Raji (cell line): Measurements from ENCODE around the gene PRR23E.

Experiments
- POLR2A ChIP-seq: IDR thresholded peaks from 2 replicates; pipeline ENCODE4 v1.6.1; 2011; ENCODE audit warnings: low read depth, low read length, control low read depth; ENCODE audit not compliant: insufficient read depth

PRR23E gene

GRCh38 chr3:127218454-127218922 is 25.6 kb downstream of the PRR23E start:
- no peak for TF ChIP-seq POLR2A

- no peak for TF ChIP-seq POLR2A
Measured at GRCh38 chr3:127220497-127220896, 27.6 kb downstream of the PRR23E start.

DNA sequence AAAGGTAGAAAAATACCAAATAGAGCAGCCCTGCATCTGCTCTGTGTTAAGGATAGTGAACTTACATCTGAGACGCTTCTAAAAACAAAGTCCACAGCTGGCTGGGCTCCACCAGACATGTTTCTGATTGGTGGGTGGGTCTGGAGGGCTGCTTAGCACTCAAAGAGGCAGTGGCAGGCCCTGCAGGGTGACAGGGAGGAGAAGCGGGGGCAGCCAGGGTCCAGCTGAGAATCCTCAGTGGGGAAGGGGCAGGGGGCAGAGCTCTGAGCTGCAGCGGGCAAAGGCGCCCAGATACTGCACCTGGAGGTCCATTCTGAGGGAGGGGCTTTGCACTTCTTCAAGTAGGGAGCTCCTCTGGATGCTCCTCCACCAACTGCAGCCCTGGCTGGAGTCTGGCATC is 28.1 kb downstream of the PRR23E start:
- no peak for TF ChIP-seq POLR2A

DNA sequence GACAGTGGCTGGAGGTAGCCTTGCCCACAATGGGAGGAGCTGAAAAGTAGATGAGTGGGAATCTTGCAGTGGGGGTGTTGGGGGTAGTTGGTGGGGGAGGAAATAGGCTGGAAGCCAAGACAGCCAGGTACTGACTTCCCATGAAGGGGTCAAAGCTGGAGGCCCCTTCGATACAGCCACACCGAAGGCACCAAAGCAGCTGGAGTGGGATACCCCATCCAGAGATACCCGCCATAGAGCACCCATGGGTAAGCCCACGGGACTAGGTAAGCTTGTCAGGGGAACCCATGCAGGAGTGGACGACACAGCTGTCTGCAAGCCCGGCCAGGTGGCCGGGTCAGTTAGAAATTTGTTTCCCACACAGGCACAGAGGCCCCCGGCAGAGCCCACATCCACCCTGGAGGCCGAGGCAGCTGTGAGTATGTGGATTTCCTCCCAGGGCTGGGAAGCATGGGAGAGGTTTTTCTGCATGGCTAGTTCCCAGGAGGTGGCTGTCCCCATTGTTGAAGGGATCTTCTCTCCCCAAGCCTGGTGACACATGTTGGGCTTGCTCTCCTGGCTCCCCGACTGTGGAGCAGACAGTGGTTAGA is 28.6 kb downstream of the PRR23E start:
- no peak for TF ChIP-seq POLR2A

DNA sequence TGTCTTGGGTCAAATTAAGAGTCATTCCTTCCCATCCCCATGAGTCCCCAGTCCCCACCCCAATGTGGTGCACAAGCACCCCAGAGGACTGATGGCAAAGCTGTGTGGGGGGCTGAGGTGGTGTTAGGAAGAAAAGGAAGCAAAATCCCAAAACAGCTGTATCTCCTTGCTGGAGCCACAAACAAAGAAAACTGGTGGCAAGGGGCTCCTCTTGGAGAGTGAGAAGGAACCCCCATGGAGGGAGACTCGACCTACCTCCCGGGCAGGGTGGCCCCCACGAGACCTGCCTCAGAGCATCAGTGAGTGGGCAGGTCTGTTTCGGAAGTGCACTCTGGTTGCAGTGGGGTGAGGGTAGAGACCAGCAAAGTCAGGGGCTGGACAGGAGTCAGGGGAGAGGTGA is 29.2 kb downstream of the PRR23E start:
- no peak for TF ChIP-seq POLR2A

- TF ChIP-seq POLR2A, result no peak
Measured at GRCh38 chr3:127222664-127223063, 29.7 kb downstream of the PRR23E start.

DNA sequence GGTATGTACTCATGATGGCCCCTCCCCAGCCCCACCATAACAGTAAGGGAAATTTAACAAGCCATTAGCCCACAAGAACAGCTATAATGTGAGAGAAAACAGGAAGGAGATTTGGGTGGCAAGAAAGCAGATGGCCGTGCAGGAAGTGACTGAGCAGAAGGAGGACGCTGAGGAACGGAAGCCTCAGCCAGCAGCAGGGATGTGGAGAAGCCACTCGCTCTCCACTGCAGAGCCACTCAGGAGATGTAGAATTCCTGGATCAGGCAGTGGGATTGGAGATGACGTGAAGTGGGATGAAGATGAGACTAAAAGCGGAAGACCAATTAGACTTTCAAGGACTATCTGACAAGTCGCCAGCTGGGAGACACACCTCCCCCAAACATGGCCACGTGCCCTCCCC is 31.2 kb downstream of the PRR23E start:
- no peak for TF ChIP-seq POLR2A

- no peak for TF ChIP-seq POLR2A
Measured at GRCh38 chr3:127226457-127226856, 33.5 kb downstream of the PRR23E start.

GRCh38 chr3:127226946-127227842 is 34.3 kb downstream of the PRR23E start:
- TF ChIP-seq POLR2A, result no peak

DNA sequence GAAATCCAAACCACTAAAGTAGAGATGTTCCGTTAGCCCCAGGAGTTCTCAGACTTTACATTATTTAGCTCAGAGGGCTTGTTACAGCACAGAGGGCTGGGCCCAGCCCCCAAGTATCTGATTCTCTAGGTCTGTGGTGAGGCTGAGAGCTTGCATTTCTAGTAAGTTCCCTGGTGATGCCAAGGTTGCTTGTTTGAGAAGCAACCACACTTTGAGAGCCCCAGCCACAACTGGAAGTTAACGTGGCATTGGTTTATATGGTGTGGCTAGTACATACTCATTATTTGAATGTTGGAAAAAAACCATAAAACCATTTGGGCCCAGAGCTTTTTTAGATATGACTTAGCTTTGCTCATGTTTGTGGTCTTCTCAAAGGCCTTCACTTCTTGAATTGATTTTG is 35.9 kb downstream of the PRR23E start:
- no peak for TF ChIP-seq POLR2A

DNA sequence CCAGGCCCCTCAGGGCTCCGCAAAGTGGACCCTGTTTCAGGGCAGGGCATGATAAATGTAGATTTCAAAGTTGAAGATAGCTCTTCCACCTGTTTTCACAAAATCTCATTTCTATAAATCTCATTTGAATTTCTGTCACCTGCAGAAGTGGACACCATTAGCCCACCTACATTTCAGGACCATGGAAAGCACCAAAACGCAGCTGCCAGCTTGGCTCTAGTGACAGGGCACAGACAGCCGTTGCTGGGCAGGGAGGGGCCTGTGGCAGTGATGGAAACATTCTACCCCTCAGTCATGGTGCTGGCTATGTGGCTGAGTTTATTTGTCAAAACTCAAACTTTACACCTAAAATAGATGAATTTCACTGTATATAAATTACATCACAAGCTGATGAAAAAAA is 40.4 kb downstream of the PRR23E start:
- TF ChIP-seq POLR2A, result no peak

- no peak for TF ChIP-seq POLR2A
Measured at GRCh38 chr3:127234778-127235177, 41.8 kb downstream of the PRR23E start.

- no peak for TF ChIP-seq POLR2A
Measured at GRCh38 chr3:127235706-127236105, 42.8 kb downstream of the PRR23E start.

- no peak for TF ChIP-seq POLR2A
Measured at GRCh38 chr3:127237835-127238234, 44.9 kb downstream of the PRR23E start.

- TF ChIP-seq POLR2A, result no peak
Measured at GRCh38 chr3:127238602-127239001, 45.7 kb downstream of the PRR23E start.

- TF ChIP-seq POLR2A, result no peak
Measured at GRCh38 chr3:127247292-127247691, 54.4 kb downstream of the PRR23E start.
